Endothelial cell of umbilical vein (primary cell): ENCODE results near the gene CTSZ. TPM values are rescaled to one million over a fixed set of nuclear protein-coding genes. Genes with fewer than 3 reads are reported as not detected.

Source experiments
- BruUV-seq: library from RNA; stranded (reverse); fragments of 400-500 nt; replicated peaks from 2 replicates; lab custom pipeline; 2021; lab: Mats Ljungman, UMichigan
- CTCF ChIA-PET: fragments of 300-600, 350-600 bp; sonication (Branson Sonifier 250); formaldehyde crosslinking; loops from one replicate; lab custom pipeline; 2021; ENCODE audit warnings: antibody characterized with exemption, inconsistent platforms; lab: Charles Lee
- POLR2A ChIA-PET: fragments of 300-600, 350-600 bp; sonication (Branson Sonifier 250); formaldehyde crosslinking; loops from one replicate; lab custom pipeline; 2021; ENCODE audit warnings: antibody characterized with exemption, inconsistent platforms; lab: Charles Lee
- DNase-seq: peaks from one replicate; pipeline ENCODE4 v3.0.0-alpha.2; 2011; ENCODE audit warnings: low read depth, low spot score
- FAIRE-seq: peaks from 2 replicates; lab custom pipeline; 2011; peaks lifted over from hg19 to GRCh38; lab: Jason Lieb, UNC
- H2AFZ ChIP-seq: 2 replicates; pipeline ENCODE4 v1.6.0; 2012; ENCODE audit warnings: low read depth, low read length, control low read depth, inconsistent platforms
- H3K27ac ChIP-seq: 2 replicates; pipeline ENCODE4 v1.5.1; 2011; ENCODE audit warnings: low read depth, mild to moderate bottlenecking, control low read depth, low read length, moderate library complexity; ENCODE audit not compliant: insufficient read depth
- H3K27me3 ChIP-seq, 2 experiments: 2 replicates each; pipeline versions ENCODE4 v1.6.0 to v1.6.1; 2011; ENCODE audit warnings: low read length in 2 of 2, mixed read lengths in 1 of 2; ENCODE audit not compliant: control insufficient read depth in 2 of 2, insufficient read depth in 2 of 2
- H3K36me3 ChIP-seq, 2 experiments: 2 replicates in 1 of 2; 3 replicates in 1 of 2; pipeline ENCODE4 v1.5.1; 2011; ENCODE audit warnings: low read length in 2 of 2, mild to moderate bottlenecking in 1 of 2, moderate library complexity in 1 of 2; ENCODE audit not compliant: control insufficient read depth in 2 of 2, insufficient read depth in 2 of 2; ENCODE audit errors: extremely low read depth in 1 of 2
- H3K4me1 ChIP-seq: 3 replicates; pipeline ENCODE4 v1.5.1; 2011; ENCODE audit warnings: mild to moderate bottlenecking, low read length; ENCODE audit not compliant: control insufficient read depth, insufficient read depth; ENCODE audit errors: extremely low read depth
- H3K4me2 ChIP-seq: 2 replicates; pipeline ENCODE4 v1.6.1; 2011; ENCODE audit warnings: low read length, control low read depth, mixed read lengths; ENCODE audit not compliant: insufficient read depth
- H3K4me3 ChIP-seq, 3 experiments: fragments of 200-600 bp in 1 of 3; sonication (generic), shearing (Covaris generic) in 1 of 3; replicated peaks in 1 of 3; 2 replicates each; pipeline ENCODE4 v1.5.1; 2011 to 2016; ENCODE audit warnings: control low read depth in 3 of 3, low read length in 3 of 3, mild to moderate bottlenecking in 2 of 3, inconsistent platforms in 1 of 3, low read depth in 1 of 3, moderate library complexity in 1 of 3; ENCODE audit not compliant: insufficient read depth in 1 of 3
- H3K79me2 ChIP-seq: 2 replicates; pipeline ENCODE4 v1.6.0; 2012; ENCODE audit warnings: low read length, inconsistent platforms; ENCODE audit not compliant: control insufficient read depth, insufficient read depth
- H3K9ac ChIP-seq: replicated peaks from 2 replicates; pipeline ENCODE3; 2011; ENCODE audit warnings: low read length, control low read depth; ENCODE audit not compliant: insufficient read depth; ENCODE audit errors: extremely low read depth
- H3K9me1 ChIP-seq: replicated peaks from 3 replicates; pipeline ENCODE4 v1.6.0; 2011; ENCODE audit warnings: mild to moderate bottlenecking, low read length; ENCODE audit not compliant: control insufficient read depth, insufficient read depth; ENCODE audit errors: extremely low read depth
- H3K9me3 ChIP-seq: replicated peaks from 2 replicates; pipeline ENCODE4 v1.5.1; 2012; ENCODE audit warnings: low read length, inconsistent platforms; ENCODE audit not compliant: control insufficient read depth, insufficient read depth
- H4K20me1 ChIP-seq: replicated peaks from 2 replicates; pipeline ENCODE3; 2011; ENCODE audit warnings: mild to moderate bottlenecking, low read length; ENCODE audit not compliant: control insufficient read depth, insufficient read depth; ENCODE audit errors: extremely low read depth
- EZH2 ChIP-seq: IDR thresholded peaks from 2 replicates; pipeline ENCODE4 v1.6.1; 2012; ENCODE audit warnings: borderline replicate concordance, low read depth, mild to moderate bottlenecking, moderate library complexity, low read length, inconsistent platforms; ENCODE audit not compliant: severe bottlenecking
- FOS ChIP-seq: IDR thresholded peaks from 2 replicates; pipeline ENCODE4 v1.6.1; 2011; ENCODE audit warnings: mild to moderate bottlenecking, low read length, moderate library complexity, borderline replicate concordance; ENCODE audit not compliant: insufficient read depth
- GATA2 ChIP-seq: IDR thresholded peaks from 2 replicates; pipeline ENCODE4 v1.7.0; 2011; ENCODE audit warnings: low read depth, mild to moderate bottlenecking, moderate library complexity, mixed read lengths, low read length; ENCODE audit not compliant: insufficient read length, insufficient read depth
- JUN ChIP-seq: IDR thresholded peaks from 2 replicates; pipeline ENCODE4 v1.6.1; 2011; ENCODE audit warnings: borderline replicate concordance, low read depth; ENCODE audit not compliant: insufficient read length, insufficient read depth
- MYC ChIP-seq: IDR thresholded peaks from one replicate; pipeline ENCODE4 v1.6.1; 2011; ENCODE audit warnings: mild to moderate bottlenecking, low read depth, low read length
- POLR2A ChIP-seq: IDR thresholded peaks from 2 replicates; pipeline ENCODE4 v1.6.1; 2012; ENCODE audit warnings: low read depth, mild to moderate bottlenecking, control low read depth, low read length
- POLR2AphosphoS5 ChIP-seq: IDR thresholded peaks from 2 replicates; pipeline ENCODE4 v1.6.1; 2012; ENCODE audit warnings: low read depth, mild to moderate bottlenecking, control low read depth, low read length, moderate library complexity; ENCODE audit not compliant: insufficient read depth
- dilution Hi-C: fragments of 300-500 bp; cut with MboI; formaldehyde crosslinking; loops from one replicate; pipeline ENCODE4 v1.15.0; 2019; ENCODE audit warnings: low sequenced_read_pairs; ENCODE audit not compliant: extremely low pct_ligation_motif_present
- intact Hi-C: fragments of 100-400 bp; cut with micrococcal nuclease; formaldehyde crosslinking; loops from one replicate; pipeline ENCODE4 v1.10.0; 2022
- polyA plus RNA-seq, 4 experiments: library from polyadenylated mRNA; depleted of rRNA in 3 of 4; stranded (reverse) in 3 of 4; unstranded in 1 of 4; fragments of >200 nt; gene quantifications; 2 replicates each; pipeline versions ENCODE4 v1.2.1 to v1.2.3, GENCODE V29; 2011 to 2012; ENCODE audit warnings: missing spikeins in 1 of 4
- total RNA-seq: library from RNA; stranded (reverse); gene quantifications from 2 replicates; pipeline ENCODE4 v1.2.3, GENCODE V29; 2021
- TF ChIP-seq, protein P1 (sequence below): IDR thresholded peaks from 2 replicates; pipeline ENCODE4 v1.6.1; 2011; ENCODE audit not compliant: insufficient read depth, insufficient read length
- TF ChIP-seq, protein P2 (sequence below), 2 donors: IDR thresholded peaks; 1 replicate in 1 of 2; 2 replicates in 1 of 2; pipeline ENCODE4 v1.5.1; 2011; ENCODE audit warnings: low read length in 2 of 2, mild to moderate bottlenecking in 2 of 2, moderate library complexity in 2 of 2, control low read depth in 1 of 2, inconsistent platforms in 1 of 2, low read depth in 1 of 2; ENCODE audit not compliant: insufficient read depth in 1 of 2; ENCODE audit errors: extremely low read depth in 1 of 2

CTSZ gene
- total and polyA plus RNA-seq, 2 donors (not counting 3 experiments of a cell fraction or from before 2014, with no cell fraction given): 304 to 387 TPM

DNA sequence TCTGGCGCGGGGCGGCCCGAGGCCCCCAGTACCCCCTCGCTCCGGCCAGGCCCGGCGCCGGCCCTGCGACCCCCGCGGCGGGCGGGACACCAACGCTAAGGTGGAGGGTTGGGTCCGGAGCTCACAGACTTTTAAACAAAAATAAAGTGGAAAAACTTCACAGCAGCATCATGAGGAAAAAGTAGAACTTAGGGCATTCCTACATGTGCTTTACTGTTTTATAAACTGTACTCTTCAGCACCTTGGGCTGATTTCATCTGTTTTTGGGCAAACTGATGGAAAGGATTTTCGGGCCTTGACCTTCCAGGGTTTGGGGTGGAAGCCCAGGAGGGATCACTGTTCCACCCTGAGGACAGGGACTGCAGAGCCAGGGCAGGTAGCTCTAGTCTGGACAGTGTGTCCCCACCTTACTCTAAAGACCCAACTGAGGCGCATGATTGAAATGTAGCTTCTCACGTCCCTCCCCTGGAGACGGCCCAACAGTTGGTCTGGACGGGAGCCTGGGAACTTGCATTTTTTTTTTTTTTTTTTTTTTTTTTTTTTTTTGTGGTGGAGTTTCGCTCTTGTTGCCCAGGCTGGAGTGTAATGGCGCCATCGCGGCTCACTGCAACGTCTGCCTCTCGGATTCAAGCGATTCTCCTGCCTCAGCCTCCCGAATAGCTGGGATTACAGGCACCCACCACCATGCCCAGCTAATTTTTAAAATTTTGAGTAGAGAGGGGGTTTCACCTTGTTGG is 25.3 kb downstream of the CTSZ start:
- H3K4me1 ChIP-seq: peaks cover 3% of the 10 kb centered on the region
- no peak for FAIRE-seq
- no peaks in the 10 kb centered on the region for H4K20me1 ChIP-seq
- peak overlapping the region; percentile 2 for H3K27ac ChIP-seq
- peak overlapping the region; percentile 88 for H3K4me2 ChIP-seq
- peaks cover 0 to 1% of the 10 kb centered on the region in 2 experiments for H3K27me3 ChIP-seq
- TF ChIP-seq EZH2: no peak
- no peak for TF ChIP-seq JUN
- TF ChIP-seq FOS: no peak
- TF ChIP-seq POLR2AphosphoS5: no peak
- TF ChIP-seq POLR2A: no peak
- no peak for TF ChIP-seq GATA2
- TF ChIP-seq, protein P1, sequence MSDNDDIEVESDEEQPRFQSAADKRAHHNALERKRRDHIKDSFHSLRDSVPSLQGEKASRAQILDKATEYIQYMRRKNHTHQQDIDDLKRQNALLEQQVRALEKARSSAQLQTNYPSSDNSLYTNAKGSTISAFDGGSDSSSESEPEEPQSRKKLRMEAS: no peak
- no peak for TF ChIP-seq MYC
- TF ChIP-seq, protein P2, sequence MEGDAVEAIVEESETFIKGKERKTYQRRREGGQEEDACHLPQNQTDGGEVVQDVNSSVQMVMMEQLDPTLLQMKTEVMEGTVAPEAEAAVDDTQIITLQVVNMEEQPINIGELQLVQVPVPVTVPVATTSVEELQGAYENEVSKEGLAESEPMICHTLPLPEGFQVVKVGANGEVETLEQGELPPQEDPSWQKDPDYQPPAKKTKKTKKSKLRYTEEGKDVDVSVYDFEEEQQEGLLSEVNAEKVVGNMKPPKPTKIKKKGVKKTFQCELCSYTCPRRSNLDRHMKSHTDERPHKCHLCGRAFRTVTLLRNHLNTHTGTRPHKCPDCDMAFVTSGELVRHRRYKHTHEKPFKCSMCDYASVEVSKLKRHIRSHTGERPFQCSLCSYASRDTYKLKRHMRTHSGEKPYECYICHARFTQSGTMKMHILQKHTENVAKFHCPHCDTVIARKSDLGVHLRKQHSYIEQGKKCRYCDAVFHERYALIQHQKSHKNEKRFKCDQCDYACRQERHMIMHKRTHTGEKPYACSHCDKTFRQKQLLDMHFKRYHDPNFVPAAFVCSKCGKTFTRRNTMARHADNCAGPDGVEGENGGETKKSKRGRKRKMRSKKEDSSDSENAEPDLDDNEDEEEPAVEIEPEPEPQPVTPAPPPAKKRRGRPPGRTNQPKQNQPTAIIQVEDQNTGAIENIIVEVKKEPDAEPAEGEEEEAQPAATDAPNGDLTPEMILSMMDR (IDR thresholded peaks at IDR 0.05; ENCODE audit: extremely low read depth in 1 of 2, insufficient read depth in 1 of 2, low read depth in 1 of 2, low read length in 2 of 2): no peak
- peaks cover 1 to 4% of the 10 kb centered on the region in 2 experiments for H3K36me3 ChIP-seq
- CTCF ChIA-PET: interaction anchor here (0.8 to 1.5 kb wide), 3 partner anchors 16 to 106 kb away, joined by 3 read pairs; no protein-coding TSS in a partner anchor
- DNase-seq: peak; percentile 31
- H3K4me3 ChIP-seq: peak overlapping the region; percentile 84 to 98 (median 96)
- H3K79me2 ChIP-seq: peaks cover 43% of the 10 kb centered on the region
- POLR2A ChIA-PET: interaction anchor here (0.7 to 0.8 kb wide), 2 partner anchors 10 to 50 kb away, joined by 3 read pairs; partner anchors contain the start of gene ATP5F1E
- H3K9me1 ChIP-seq: no peaks in the 10 kb centered on the region
- BruUV-seq: no TSS peak
- intact Hi-C loops (loop anchor here (1.0 to 10.0 kb wide), 8 partner anchors 30 to 243 kb away; partner anchors contain the start of genes ATP5F1E and PRELID3B), dilution Hi-C loops (no loop called here)
- H3K9ac ChIP-seq: peak overlapping the region; percentile 79
- H3K9me3 ChIP-seq: no peaks in the 10 kb centered on the region
- H2AFZ ChIP-seq: peak overlapping the region; percentile 65
